BJ (cell line): ENCODE data around the gene FGGY. TPM values are rescaled to one million over a fixed set of nuclear protein-coding genes. Genes with fewer than 3 reads are reported as not detected.

Experiments used
- CTCF ChIA-PET: fragments of 350-600 bp; formaldehyde crosslinking; extraction: SDS; loops from one replicate; lab custom pipeline; 2021; ENCODE audit warnings: antibody characterized with exemption, inconsistent platforms; lab: Yijun Ruan, JAX
- POLR2A ChIA-PET: fragments of 300-600 bp; sonication (Branson Sonifier 250); formaldehyde crosslinking; extraction: SDS; loops from one replicate; lab custom pipeline; 2021; ENCODE audit warnings: antibody characterized with exemption; lab: Charles Lee
- DNase-seq: peaks from one replicate; pipeline ENCODE4 v3.0.0-alpha.2; 2011; ENCODE audit warnings: low read depth
- H3K27me3 ChIP-seq: 2 replicates; pipeline ENCODE4 v1.6.0; 2011; ENCODE audit warnings: low read length; ENCODE audit not compliant: control insufficient read depth, insufficient read depth
- H3K36me3 ChIP-seq: 2 replicates; pipeline ENCODE4 v1.5.1; 2011; ENCODE audit warnings: low read length; ENCODE audit not compliant: control insufficient read depth, insufficient read depth
- H3K4me3 ChIP-seq: 2 replicates; pipeline ENCODE4 v1.5.1; 2011; ENCODE audit warnings: low read depth, mild to moderate bottlenecking, control low read depth, low read length
- polyA plus RNA-seq: library from polyadenylated mRNA; depleted of rRNA; stranded (reverse); fragments of >200 nt; gene quantifications from 2 replicates; pipeline ENCODE4 v1.2.3, GENCODE V29; 2011
- TF ChIP-seq, protein P1 (sequence below): IDR thresholded peaks from 2 replicates; pipeline ENCODE4 v1.5.1; 2011; ENCODE audit warnings: low read depth, mild to moderate bottlenecking, control low read depth, inconsistent platforms, low read length, moderate library complexity; ENCODE audit not compliant: insufficient read depth

Gene FGGY
- polyA plus RNA-seq, 1 experiment, result 9.9 TPM

DNA sequence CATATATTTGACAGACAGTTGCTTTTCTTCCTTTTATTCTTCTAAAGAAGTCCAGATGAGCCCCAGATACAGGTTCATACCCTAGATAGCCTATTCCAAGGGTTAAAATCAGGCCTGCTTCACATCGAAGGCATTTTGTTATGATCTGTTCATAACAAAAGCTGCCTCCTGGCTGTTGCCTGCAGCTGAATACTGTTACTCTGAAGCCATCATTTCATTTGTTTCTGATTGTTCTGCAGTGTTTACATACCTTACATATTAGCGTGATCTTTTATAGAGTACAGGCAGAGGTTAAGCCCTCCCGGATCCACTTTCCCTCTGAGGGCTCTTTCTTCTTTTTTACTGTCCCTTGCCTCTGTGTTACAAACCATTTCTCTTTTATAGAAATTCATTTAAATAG is 298.9 kb downstream of the FGGY start:
- Histone ChIP-seq H3K27me3 (no peaks in the 10 kb centered on the region), H3K4me3 (no peak overlapping the region), H3K36me3 (no peaks in the 10 kb centered on the region)
- CTCF ChIA-PET, result interaction anchor here (1.4 kb wide), 1 partner anchor 103 kb away, joined by 5 read pairs; no protein-coding TSS in a partner anchor
- POLR2A ChIA-PET, result interaction anchor here (0.5 to 0.9 kb wide), 2 partner anchors 125 to 407 kb away, joined by 3 read pairs; no protein-coding TSS in a partner anchor
- TF ChIP-seq, protein P1, sequence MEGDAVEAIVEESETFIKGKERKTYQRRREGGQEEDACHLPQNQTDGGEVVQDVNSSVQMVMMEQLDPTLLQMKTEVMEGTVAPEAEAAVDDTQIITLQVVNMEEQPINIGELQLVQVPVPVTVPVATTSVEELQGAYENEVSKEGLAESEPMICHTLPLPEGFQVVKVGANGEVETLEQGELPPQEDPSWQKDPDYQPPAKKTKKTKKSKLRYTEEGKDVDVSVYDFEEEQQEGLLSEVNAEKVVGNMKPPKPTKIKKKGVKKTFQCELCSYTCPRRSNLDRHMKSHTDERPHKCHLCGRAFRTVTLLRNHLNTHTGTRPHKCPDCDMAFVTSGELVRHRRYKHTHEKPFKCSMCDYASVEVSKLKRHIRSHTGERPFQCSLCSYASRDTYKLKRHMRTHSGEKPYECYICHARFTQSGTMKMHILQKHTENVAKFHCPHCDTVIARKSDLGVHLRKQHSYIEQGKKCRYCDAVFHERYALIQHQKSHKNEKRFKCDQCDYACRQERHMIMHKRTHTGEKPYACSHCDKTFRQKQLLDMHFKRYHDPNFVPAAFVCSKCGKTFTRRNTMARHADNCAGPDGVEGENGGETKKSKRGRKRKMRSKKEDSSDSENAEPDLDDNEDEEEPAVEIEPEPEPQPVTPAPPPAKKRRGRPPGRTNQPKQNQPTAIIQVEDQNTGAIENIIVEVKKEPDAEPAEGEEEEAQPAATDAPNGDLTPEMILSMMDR, result peak; percentile 41
- DNase-seq, result peak; percentile 73

DNA sequence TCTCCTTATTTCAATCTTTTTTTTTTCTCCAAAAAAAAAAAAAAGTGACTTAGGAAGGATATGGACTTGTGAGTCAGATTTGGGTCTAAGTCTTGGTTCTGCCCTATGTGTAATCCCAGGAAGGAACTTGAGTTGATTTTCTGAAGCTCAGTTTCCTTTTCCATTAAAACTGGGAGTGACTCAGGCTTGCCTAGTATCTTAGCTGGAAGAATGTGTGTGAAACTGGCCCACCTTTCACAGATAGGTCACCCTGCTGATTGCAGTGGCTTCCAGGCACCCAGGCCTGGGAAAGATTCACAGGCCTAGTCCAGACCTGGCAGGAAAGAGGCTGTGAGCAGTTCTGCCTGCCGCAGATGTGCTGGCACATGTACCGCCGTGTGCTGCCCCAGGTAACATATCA is 299.5 kb downstream of the FGGY start:
- TF ChIP-seq, protein P1, result no peak
- no peaks in the 10 kb centered on the region for H3K27me3 ChIP-seq
- ChIA-PET POLR2A (interaction anchor here (0.5 kb wide), 1 partner anchor 124 kb away, joined by 3 read pairs; no protein-coding TSS in a partner anchor), CTCF (interaction anchor here (1.4 kb wide), 1 partner anchor 102 kb away, joined by 5 read pairs; no protein-coding TSS in a partner anchor)
- DNase-seq, result peak; percentile 83
- no peak overlapping the region for H3K4me3 ChIP-seq
- H3K36me3 ChIP-seq, result no peaks in the 10 kb centered on the region

DNA sequence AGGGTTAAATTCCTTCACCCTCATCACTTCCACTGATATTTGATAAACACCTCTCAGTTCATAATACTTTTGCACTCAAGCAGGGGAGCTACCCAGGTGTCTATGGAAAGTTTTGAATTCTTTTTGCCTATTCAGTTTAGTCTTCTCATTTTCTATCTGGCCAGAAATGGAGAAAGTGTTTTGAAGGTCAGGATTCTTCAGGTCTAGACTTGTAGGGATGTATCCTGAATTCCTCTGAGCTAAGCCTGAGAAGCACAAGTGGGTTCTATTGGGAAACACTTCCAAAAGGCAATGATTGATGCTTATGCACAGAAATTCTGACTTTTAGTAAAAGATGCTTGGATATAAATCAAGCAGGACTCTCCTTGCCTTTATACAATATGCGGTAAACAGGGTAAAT is 300.1 kb downstream of the FGGY start:
- DNase-seq, result no peak
- Histone ChIP-seq H3K36me3 (no peaks in the 10 kb centered on the region), H3K27me3 (no peaks in the 10 kb centered on the region), H3K4me3 (no peak overlapping the region)
- ChIA-PET CTCF (interaction anchor here (1.4 kb wide), 1 partner anchor 102 kb away, joined by 5 read pairs; no protein-coding TSS in a partner anchor), POLR2A (no interaction called here)
- TF ChIP-seq, protein P1, result no peak

DNA sequence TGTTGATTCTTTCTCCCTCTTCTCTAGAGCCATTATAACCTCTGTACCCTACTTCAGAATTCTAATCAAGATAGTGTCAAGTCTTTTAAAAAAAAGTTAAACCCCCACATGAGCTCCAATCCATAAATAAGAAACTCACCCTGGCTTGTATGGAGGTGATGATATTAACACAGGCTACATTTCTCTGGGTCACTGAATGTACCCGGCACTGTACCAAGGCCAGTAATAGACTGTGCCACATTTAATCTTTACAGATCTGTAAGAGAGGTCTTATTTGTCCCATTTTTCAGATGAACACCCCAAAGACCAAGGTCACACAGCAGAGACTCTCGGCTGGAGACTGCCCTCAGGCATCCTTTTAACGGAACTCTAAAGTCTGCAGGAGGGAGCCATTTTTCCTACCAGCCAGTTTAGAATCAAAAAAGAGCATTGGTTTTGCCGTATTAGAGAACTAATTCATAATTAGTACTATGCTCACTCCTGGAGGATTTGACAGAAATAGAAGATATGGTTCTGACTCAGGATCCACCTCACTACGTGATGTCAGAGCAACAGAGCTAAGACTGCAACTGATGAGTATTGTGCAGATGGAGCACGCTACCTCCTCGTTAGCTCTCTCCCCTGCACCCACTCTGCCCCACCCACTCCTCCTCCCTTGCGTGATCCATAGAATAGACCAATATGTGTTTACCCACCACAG is 300.7 kb downstream of the FGGY start:
- no peak overlapping the region for H3K4me3 ChIP-seq
- no peaks in the 10 kb centered on the region for H3K36me3 ChIP-seq
- H3K27me3 ChIP-seq, result no peaks in the 10 kb centered on the region
- DNase-seq, result no peak
- POLR2A ChIA-PET, result no interaction called here
- TF ChIP-seq, protein P1, result no peak
- CTCF ChIA-PET, result interaction anchor here (1.4 kb wide), 1 partner anchor 101 kb away, joined by 5 read pairs; no protein-coding TSS in a partner anchor

DNA sequence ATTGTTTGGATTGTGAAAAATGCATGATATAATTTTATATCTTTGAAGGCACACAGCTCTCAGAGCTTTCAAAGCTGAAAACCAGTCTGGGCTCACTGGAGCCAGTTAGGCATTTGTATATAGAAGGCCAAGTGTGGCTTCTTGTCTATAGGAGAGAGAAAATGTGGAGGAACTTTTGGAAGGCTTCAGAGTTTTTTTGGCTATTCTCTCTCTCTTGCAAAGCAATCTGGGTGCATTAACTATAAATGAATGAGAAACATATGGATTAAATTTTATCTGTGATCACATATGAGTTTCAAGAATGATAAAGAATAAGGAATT is 301.2 kb downstream of the FGGY start:
- no peaks in the 10 kb centered on the region for H3K36me3 ChIP-seq
- no peak overlapping the region for H3K4me3 ChIP-seq
- ChIA-PET POLR2A (no interaction called here), CTCF (no interaction called here)
- H3K27me3 ChIP-seq, result no peaks in the 10 kb centered on the region
- no peak for DNase-seq
- TF ChIP-seq, protein P1, result no peak
